IPS-18c (cell line): Measurements from ENCODE around the gene PPP1R14D.
A peak's percentile ranks its signal among the peaks of the same experiment; 100 is the strongest.

Source experiments
- H3K4me3 ChIP-seq: 2 replicates; pipeline ENCODE4 v1.7.0; 2013; ENCODE audit warnings: low read depth, mild to moderate bottlenecking, low read length, moderate library complexity; ENCODE audit not compliant: insufficient read depth
- H3K9me3 ChIP-seq: one replicate; pipeline ENCODE4 v1.6.1; 2013; ENCODE audit warnings: mild to moderate bottlenecking, low read length, moderate library complexity; ENCODE audit not compliant: control insufficient read depth, insufficient read depth

The PPP1R14D gene

DNA sequence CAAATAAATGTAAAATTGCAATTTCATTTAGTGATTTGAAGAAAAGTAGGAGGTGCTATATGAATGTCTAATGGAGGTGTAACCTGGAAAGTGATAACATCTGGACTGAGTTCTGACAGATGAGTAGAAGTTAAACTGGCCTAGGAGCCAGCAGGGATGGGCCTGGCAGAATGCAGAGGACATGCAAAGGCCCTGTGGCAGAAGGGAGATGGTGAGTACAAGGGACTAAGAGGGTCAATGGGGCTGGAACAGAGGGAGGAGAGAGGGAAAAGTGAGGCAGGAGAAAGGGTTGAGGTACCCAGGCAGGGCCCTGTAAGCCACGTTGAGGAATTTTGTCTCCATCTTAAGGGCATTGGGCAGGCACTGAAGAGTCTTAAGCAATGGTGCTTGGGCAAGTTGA lies 3.4 kb upstream of the PPP1R14D start:
- H3K4me3 ChIP-seq = no peak overlapping the region
- no peaks in the 10 kb centered on the region for H3K9me3 ChIP-seq

DNA sequence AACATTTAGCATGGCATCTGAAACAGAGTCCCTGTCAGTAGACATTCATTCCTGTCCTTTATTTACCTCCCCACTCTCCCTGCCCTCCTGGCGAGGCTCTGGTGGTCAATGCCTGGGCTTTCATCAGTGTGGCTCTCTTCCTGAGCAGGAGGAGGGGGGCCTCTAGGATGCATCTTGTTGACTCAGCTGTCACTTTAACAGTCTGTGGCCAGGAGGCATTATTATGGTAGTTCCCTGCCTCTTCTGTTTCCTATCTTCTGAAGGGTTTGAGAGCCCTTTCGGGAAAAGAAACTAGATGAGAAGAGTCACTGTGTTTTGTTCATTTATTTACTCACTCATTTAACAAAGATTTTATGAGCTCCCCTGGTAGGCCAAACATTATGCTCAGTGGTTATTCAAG lies 2.4 kb upstream of the PPP1R14D start:
- Histone ChIP-seq H3K9me3 (no peaks in the 10 kb centered on the region), H3K4me3 (no peak overlapping the region)

DNA sequence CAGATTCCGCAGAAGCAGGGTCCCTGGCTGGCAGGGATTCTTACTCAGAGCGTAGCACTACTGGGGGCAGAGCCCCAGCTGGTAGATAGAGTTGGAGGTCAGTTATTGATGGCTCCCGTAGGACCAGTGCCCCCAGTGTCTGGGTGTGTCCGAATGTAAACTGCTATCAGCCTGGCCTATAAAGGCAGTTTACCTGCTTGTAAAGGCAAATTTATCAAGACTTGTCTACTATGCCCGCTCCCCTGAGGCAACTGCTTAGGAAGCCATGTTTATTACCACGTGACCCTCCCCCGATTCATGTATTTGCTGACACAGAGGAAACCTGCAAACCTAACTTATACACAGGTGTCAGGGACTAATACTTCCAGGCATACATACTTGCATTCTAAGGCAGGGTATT lies 607 bp upstream of the PPP1R14D start:
- H3K9me3 ChIP-seq = no peaks in the 10 kb centered on the region
- no peak overlapping the region for H3K4me3 ChIP-seq

DNA sequence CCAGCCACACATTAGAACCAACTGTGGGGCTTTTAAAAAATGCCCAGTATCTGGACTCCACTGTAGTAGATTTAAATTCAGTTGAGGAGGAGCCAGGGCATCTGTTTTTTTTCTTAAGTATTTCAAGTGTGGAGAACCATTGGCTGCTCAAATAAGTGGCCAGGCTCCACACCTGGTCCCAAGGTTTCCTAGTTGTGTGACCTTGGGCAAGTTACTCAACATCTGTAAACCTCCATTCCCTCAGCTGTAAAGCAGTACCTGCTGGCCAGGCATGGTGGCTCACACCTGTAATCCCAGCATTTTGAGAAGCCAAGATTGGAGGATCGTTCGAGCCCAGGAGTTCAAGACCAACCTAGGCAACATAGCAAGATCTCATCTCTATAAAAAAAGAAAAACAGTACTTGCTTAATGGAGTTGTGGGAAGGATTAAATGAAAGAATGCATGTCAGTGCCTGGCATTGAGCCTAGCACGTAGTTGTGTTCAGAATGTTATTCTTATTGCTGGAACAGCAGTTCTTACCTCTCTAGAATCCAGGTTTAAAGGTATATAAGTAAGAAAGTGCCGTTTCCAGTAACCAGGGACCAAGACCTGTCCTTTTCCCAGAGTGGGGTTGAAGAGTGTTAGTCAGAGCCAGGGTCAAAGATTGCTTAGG lies 2.0 kb downstream of the PPP1R14D start:
- H3K4me3 ChIP-seq = no peak overlapping the region
- no peaks in the 10 kb centered on the region for H3K9me3 ChIP-seq

DNA sequence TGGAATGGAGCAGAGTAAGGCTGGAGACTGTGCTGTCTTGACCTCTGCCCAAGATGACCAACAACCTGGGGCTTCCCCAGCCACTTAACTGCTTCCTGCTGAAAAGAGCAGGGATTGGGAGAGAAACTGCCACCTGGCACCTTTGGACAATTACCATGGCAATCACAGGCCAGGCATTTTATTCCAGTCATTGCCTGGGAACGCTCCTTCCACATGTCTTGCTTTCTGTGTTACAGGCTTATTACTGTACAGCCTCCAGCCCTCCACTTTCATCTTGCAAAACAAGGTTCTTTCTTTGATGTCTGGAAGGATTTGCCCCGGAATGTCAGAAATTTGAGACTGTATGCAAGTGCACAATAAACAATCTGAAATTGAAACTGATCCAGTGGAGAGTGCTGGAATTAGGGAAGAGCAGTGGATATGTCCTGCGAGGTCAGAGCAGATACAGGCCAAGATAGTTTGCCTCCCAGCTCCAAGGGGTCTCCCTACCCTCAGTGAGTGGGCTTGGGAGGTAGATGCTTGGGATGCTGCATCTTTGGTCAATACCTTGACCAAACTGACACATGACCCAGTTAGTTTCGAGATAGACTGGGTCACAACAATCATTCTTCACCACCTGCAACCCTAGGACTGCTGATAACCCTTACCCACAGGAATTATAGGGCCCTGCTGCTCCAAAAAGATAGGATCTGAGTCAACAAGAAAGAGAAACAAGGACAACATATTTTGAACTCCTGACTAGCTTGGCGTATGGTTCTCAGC lies 2.7 kb downstream of the PPP1R14D start:
- Histone ChIP-seq H3K9me3 (no peaks in the 10 kb centered on the region), H3K4me3 (no peak overlapping the region)

DNA sequence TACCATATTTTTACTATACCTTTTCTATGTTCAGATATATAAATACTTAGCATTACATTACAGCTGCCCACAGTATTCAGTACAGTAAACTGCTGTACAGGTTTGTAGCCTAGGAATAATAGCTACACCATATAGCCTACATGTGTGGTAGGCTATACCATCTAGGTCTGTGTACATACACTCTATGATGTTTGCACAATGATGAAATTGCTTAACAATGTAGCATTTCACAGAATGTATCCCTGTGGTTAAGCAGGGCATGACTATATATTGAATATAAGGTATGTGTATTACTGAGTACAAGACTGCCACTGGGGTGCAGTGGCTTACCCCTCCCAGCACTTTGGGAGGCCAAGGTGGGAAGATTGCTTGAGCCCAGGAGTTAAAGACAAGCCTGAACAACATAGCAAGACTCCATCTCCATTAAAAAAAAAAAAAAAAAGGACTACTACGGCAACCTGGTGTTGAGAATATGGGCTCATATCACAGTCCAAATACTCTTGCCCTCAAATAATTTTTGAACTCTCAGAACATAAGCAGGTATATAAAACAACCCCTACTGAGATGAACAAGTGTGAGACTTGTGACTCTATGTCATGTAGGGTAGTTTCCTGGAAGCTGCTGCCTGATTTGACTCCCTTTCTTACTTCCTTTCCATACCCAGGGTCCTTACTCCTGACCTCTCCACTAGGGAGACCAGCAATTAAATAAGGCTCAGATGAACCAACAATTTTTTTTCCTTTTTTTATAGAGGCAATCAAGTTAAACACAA lies 4.8 kb downstream of the PPP1R14D start:
- Histone ChIP-seq H3K9me3 (no peaks in the 10 kb centered on the region), H3K4me3 (no peak overlapping the region)

DNA sequence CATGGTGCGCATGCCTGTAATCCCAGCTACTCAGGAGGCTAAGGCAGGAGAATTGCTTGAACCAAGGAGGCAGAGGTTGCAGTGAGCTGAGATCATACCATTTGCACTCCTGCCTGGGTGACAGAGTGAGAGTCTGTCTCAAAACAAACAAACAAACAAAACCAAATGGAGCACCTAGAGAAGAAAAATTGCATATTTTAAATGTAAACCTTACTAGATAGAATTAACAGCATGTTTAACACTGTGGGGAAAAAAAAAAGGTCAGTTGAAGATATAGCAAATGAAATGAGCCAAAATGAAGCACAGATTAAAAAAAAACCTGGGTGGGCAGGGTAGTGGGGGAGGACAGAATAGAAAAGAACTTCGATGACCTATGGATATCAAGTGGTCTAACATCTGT lies 7.3 kb downstream of the PPP1R14D start:
- no peaks in the 10 kb centered on the region for H3K9me3 ChIP-seq
- no peak overlapping the region for H3K4me3 ChIP-seq

DNA sequence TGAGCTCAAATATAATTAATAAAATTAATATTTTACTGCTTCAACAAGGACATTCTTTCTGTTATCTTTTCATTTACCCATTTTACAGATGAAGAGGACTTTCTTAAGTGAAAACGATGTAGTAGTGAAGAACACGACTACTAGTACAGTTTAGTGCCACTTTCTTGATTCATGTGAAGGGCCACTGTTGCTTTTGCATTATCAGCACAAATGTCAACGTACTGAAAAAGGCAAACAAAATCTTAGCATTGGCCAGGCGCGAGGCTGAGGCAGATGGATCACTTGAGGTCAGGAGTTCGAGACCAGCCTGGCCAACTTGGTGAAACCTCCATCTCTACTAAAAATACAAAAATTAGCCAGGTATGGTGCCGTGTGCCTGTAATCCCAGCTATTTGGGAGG lies 9.5 kb downstream of the PPP1R14D start:
- Histone ChIP-seq H3K4me3 (no peak overlapping the region), H3K9me3 (no peaks in the 10 kb centered on the region)

DNA sequence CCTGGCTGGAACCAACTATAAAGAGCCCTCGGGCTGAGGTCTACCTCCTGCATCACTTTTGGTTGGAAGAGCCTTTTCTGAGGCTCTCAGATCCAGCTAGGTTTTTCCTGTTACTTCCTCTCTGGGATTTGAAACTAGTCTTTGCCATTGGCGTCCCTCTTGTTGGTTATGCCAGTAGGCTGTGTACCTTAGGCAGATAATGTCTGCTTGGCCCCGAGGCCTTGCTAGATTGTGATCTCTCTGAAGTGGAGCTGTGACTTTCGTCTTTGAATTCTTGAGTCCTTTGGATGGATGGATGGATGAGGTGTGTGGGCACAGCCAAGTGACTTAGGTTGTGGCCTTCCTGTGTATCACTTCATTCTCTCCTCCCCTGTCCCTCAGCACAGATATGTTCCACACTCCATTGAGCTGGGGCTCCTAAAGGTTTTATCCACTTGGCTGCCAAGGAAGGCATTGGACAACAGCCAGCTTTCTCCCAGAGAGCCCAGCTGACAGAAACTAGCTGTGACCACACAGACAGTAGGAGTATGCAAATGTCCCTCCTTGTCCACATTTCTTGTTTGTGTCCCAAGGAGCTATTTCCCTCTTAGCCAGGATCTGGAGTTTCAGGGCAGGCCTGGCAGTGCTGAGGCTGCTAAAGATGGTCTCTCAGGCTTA lies 13.3 kb downstream of the PPP1R14D start:
- H3K4me3 ChIP-seq = no peak overlapping the region
- no peaks in the 10 kb centered on the region for H3K9me3 ChIP-seq

DNA sequence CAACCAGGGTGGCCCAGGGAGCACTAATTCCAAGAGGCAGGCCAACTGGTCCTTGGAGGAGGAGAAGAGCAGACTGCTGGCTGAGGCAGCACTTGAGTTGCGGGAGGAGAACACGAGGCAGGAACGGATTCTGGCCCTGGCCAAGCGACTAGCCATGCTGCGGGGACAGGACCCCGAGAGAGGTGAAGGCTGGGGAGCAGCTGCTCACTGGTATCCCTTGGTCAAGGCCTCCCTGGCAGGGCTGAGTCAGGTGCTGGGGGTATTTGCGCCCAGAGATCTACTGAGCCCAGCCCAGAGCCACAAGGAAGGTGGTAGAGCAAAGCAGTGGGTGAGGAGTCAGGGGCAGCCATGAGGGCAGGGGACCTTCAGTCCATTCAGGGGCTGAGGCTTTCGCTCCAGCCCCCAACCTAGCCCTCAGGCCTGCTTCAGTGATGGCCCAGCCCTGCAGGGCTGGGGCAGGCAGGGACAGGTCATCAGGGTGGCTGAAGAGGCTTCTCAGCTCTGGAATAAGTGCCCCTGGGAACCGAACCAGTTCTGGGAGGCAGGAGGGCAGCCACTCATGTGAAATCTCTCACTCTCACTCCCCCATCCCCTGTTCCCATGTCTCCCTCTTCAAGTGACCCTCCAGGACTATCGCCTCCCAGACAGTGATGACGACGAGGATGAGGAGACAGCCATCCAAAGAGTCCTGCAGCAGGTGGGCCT lies 15.6 kb downstream of the PPP1R14D start:
- no peak overlapping the region for H3K4me3 ChIP-seq

DNA sequence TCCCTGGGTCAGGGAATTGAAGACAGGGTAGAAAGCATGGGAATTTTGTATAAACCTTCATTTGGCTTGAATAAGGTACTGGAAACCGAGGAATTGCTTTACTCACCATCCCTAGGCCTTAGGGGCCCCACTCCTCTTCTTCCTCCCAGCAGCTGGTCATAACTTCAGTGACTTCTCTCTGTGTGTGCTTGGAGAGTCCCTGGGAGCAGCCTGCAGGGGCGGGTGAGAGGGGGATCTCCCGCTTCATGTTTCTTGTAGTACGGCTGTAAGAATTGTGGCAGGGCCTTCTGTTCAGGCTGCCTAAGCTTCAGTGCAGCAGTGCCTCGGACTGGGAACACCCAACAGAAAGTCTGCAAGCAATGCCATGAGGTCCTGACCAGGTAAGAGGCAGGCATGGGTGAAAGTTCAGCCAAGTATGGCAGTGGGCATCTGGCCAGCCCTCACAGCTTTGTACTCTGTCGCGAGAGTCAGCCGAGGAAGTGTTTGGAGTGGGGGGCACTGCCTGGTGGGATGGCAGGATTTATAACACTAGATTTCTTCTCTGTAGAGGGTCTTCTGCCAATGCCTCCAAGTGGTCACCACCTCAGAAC lies 19.6 kb downstream of the PPP1R14D start:
- H3K4me3 ChIP-seq = no peak overlapping the region

More for the DNA sequence above, 15.6 kb downstream of the PPP1R14D start:
- no peaks in the 10 kb centered on the region for H3K9me3 ChIP-seq

DNA sequence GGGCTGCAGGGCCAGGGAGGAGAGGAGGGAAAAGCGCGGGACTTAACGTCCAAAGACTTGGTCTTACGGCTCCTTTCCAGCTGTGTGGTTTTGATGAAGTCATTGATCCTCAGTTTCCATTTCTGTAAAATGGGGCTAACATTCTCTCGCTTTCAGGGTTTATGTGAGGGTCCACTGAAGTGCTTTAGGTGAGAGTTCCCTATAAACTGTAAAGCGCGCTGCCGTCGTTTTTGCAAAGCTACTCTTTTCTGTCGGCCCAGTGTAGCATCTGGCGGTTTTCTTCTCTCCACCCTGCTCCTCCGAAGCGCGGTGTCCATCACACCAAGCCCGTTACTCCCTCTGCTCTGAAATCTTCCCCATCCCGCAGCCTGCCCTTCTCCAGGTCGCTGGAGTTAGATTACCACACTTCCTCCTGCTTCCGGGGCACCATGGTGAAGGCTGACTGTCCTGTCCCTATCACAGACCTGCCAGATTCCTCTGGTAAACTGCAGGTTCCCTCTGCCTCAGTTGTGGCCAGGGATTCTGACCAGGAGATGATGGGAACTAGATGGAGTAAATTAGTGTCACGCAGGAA lies 20.5 kb downstream of the PPP1R14D start:
- no peaks in the 10 kb centered on the region for H3K9me3 ChIP-seq
- H3K4me3 ChIP-seq = peak overlapping the region; percentile 86

More for the DNA sequence above, 19.6 kb downstream of the PPP1R14D start:
- H3K9me3 ChIP-seq = no peaks in the 10 kb centered on the region

DNA sequence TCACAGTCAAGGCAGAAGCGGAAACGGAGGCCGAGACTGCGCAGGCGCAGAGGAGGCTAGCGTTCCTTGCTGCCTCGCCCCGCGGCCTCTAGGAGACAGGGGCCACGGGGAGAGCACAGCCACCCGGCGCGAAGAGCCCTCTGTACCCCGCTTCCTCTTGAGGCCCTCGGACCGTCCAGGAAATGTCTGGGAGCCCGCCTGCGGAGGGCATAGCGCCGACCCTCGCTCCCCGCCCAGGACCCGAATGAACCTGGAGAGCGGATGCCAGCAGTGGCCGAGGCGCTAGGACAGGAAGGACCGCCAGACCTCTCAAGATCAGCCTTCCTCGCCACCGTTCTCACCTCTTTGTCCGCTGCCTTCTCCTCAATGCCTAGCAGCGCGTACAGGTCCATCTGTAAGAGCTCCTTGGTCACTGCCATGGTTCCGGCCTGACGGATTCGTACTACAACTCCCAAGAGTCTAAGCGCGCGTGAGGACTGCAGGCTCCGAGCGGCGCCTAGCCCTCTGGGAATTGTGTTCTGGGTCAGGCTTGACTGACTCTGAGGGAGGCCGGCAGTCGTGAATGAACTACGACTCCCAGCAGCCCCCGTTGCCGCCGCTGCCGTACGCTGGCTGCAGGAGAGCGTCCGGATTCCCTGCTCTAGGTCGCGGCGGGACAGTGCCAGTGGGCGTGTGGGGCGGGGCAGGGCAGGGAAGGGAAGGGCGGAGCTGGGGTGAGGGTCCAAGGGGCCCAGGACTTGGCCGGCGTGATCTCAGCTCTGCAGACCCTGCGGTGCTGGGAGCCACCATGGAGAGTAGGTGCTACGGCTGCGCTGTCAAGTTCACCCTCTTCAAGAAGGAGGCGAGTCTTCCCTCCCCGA lies 21.2 kb downstream of the PPP1R14D start, which contains the start of the genes DNAJC17 and ZFYVE19:
DNAJC17 (minus strand) TSS at position 446 of the 860 bp plus-strand sequence; CDS start at position 419, 27 bp downstream.
ZFYVE19 (plus strand) TSS at position 62 of the 860 bp plus-strand sequence; CDS start at position 563, 501 bp downstream.
- Histone ChIP-seq H3K9me3 (no peaks in the 10 kb centered on the region), H3K4me3 (peak within 1 kb of the TSS; percentile 86)

DNA sequence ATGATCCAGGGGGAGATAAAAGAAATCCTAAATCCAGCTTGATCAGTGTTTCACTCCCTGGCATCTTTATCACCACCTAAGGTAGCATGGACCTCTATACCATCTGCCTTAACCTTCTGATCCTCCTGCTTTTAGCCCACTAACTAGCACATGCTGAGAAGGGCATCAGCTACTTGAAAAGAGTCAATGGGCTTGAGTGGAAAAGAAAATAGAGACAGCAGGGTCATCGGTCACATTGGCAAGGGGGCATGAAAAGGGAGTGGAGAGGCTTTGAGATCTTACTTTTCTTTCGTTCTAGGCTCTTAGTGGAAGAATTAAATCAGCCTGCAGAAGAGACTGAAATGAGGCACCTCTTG lies 21.9 kb downstream of the PPP1R14D start:
- Histone ChIP-seq H3K9me3 (no peaks in the 10 kb centered on the region), H3K4me3 (peak overlapping the region; percentile 86)

DNA sequence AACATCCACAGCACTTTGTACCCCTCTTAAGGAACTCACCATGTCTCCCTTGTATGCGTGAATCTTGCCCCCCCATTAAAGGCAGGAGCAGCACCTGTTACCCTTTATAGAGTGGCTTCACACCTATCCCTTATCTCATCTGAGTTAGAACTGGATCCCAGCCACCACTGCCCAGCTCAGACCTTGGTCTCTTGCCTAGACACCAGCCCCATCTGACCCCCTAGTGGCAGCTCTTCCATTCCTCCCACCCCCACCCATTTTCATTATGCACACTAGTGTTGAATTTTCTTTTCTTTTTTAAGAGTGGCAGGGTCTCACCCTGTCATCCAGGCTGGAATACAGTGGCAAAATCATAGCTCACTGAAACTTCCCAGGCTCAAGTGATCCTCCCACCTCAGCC lies 24.8 kb downstream of the PPP1R14D start:
- H3K9me3 ChIP-seq = no peaks in the 10 kb centered on the region
- no peak overlapping the region for H3K4me3 ChIP-seq
